Vagina (tissue), 2 donors: ENCODE results near the gene C1orf74.

Experiments used
- CTCF ChIP-seq, 3 experiments: fragments of 450-650 bp in 2 of 3; fragments of 200-600 bp in 1 of 3; sonication (generic) in 1 of 3; IDR thresholded peaks; one replicate each; pipeline ENCODE4 v1.5.1; 2017 to 2019; ENCODE audit warnings: antibody characterized with exemption in 3 of 3, mild to moderate bottlenecking in 2 of 3, moderate library complexity in 2 of 3
- POLR2A ChIP-seq, 2 donors: fragments of 450-650 bp; IDR thresholded peaks; one replicate each; pipeline ENCODE4 v1.6.1; 2017; ENCODE audit warnings: antibody characterized with exemption in 2 of 2, mild to moderate bottlenecking in 2 of 2, moderate library complexity in 2 of 2
- POLR2AphosphoS5 ChIP-seq, 2 donors: sonication (generic); formaldehyde crosslinking; IDR thresholded peaks; one replicate each; pipeline ENCODE4 v1.9.0; 2017; ENCODE audit warnings: antibody characterized with exemption in 2 of 2, mild to moderate bottlenecking in 2 of 2, low read depth in 1 of 2; ENCODE audit not compliant: insufficient read depth in 1 of 2

GRCh38 chr1:209822706-209823105, 38.3 kb upstream of the C1orf74 start:
- TF ChIP-seq POLR2AphosphoS5 (IDR thresholded peaks at IDR 0.05; ENCODE audit: insufficient read depth in 1 of 2, low read depth in 1 of 2) = no peak
- no peak for TF ChIP-seq CTCF (IDR thresholded peaks at IDR 0.05)
- TF ChIP-seq POLR2A (IDR thresholded peaks at IDR 0.05) = no peak
